GM18907 (cell line): ENCODE data around the gene PARN.
"Not testable (repeated sequence)": the region's sequence is repeated elsewhere in the genome, so short reads cannot be mapped to it uniquely, and the experiment has no call there.

Experiments
- ATAC-seq: cut with Tn5 transposase; IDR thresholded peaks from one replicate; pipeline ENCODE4 v1.9.1; 2021; ENCODE audit warnings: mild to moderate bottlenecking, moderate library complexity; ENCODE audit not compliant: unreplicated experiment

The PARN gene

GRCh38 chr16:14445937-14446715 lies 183.9 kb downstream of the PARN start:
- ATAC-seq, result no peak

GRCh38 chr16:14444979-14445810 lies 184.9 kb downstream of the PARN start:
- no peak for ATAC-seq

- not testable (repeated sequence) for ATAC-seq
Observed at GRCh38 chr16:14441533-14441932, 188.5 kb downstream of the PARN start.

GRCh38 chr16:14438256-14438655 lies 191.8 kb downstream of the PARN start:
- ATAC-seq, result no peak

GRCh38 chr16:14437426-14437825 lies 192.6 kb downstream of the PARN start:
- no peak for ATAC-seq

- ATAC-seq, result no peak
Observed at GRCh38 chr16:14436401-14436955, 193.6 kb downstream of the PARN start.

- no peak for ATAC-seq
Observed at GRCh38 chr16:14434860-14435259, 195.2 kb downstream of the PARN start.

GRCh38 chr16:14428971-14429637 lies 201.0 kb downstream of the PARN start:
- not testable (repeated sequence) for ATAC-seq

GRCh38 chr16:14428043-14428442 lies 202.0 kb downstream of the PARN start:
- no peak for ATAC-seq

GRCh38 chr16:14427371-14427948 lies 202.6 kb downstream of the PARN start:
- ATAC-seq, result no peak

- ATAC-seq, result no peak
Observed at GRCh38 chr16:14424595-14424994, 205.5 kb downstream of the PARN start.

- ATAC-seq, result no peak
Observed at GRCh38 chr16:14423344-14423743, 206.7 kb downstream of the PARN start.

- ATAC-seq, result no peak
Observed at GRCh38 chr16:14420721-14421488, 209.2 kb downstream of the PARN start.

- not testable (repeated sequence) for ATAC-seq
Observed at GRCh38 chr16:14420243-14420642, 209.8 kb downstream of the PARN start.

- ATAC-seq, result no peak
Observed at GRCh38 chr16:14419817-14420216, 210.2 kb downstream of the PARN start.

GRCh38 chr16:14418795-14419225 lies 211.2 kb downstream of the PARN start:
- no peak for ATAC-seq

GRCh38 chr16:14416184-14416583 lies 213.9 kb downstream of the PARN start:
- no peak for ATAC-seq

- no peak for ATAC-seq
Observed at GRCh38 chr16:14415291-14415690, 214.8 kb downstream of the PARN start.

- no peak for ATAC-seq
Observed at GRCh38 chr16:14409563-14409962, 220.5 kb downstream of the PARN start.

- ATAC-seq, result no peak
Observed at GRCh38 chr16:14407786-14408399, 222.2 kb downstream of the PARN start.
